Measurements from ENCODE around the gene D2HGDH.
"Not testable (repeated sequence)": the region's sequence is repeated elsewhere in the genome, so short reads cannot be mapped to it uniquely, and the experiment has no call there.

Gene D2HGDH

GRCh38 chr2:241811201-241811951 is 76.9 kb downstream of the D2HGDH start:
- DNase-seq, result no peak

GRCh38 chr2:241811952-241812729 is 77.7 kb downstream of the D2HGDH start:
- no peak for DNase-seq

GRCh38 chr2:241812730-241813643 is 78.6 kb downstream of the D2HGDH start:
- no peak for DNase-seq

- no peak for DNase-seq
Observed at GRCh38 chr2:241813644-241814392, 79.4 kb downstream of the D2HGDH start.

GRCh38 chr2:241814393-241814642 is 79.9 kb downstream of the D2HGDH start:
- no peak for DNase-seq

GRCh38 chr2:241814643-241815476 is 80.4 kb downstream of the D2HGDH start:
- DNase-seq, result no peak

GRCh38 chr2:241815477-241816430 is 81.3 kb downstream of the D2HGDH start:
- no peak for DNase-seq

GRCh38 chr2:241816431-241817121 is 82.1 kb downstream of the D2HGDH start:
- DNase-seq, result no peak

GRCh38 chr2:241817126-241817820 is 82.8 kb downstream of the D2HGDH start:
- DNase-seq, result no peak

GRCh38 chr2:241817821-241818215 is 83.4 kb downstream of the D2HGDH start:
- not testable (repeated sequence) for DNase-seq

Measured in activated naive CD4-positive, alpha-beta T cell (primary cell).